ACHN (cell line): ENCODE results near the gene NOC2L.
"Not testable (repeated sequence)": the region's sequence is repeated elsewhere in the genome, so short reads cannot be mapped to it uniquely, and the experiment has no call there.

Experiments
- DNase-seq: peaks from one replicate; pipeline ENCODE4 v3.0.0-alpha.2; 2015
- in situ Hi-C: cut with HindIII; loops from 2 replicates; pipeline ENCODE4 v1.10.0; 2017; ENCODE audit warnings: low sequenced_read_pairs, low pct_ligation_motif_present, low pct_unique_long_range_greater_than_20kb

The NOC2L gene

GRCh38 chr1:950881-951280, 8.2 kb downstream of the NOC2L start:
- in situ Hi-C loops = no loop called here

GRCh38 chr1:950268-950667, 8.8 kb downstream of the NOC2L start:
- no peak for DNase-seq

More at GRCh38 chr1:950881-951280, 8.2 kb downstream of the NOC2L start:
- DNase-seq = no peak

GRCh38 chr1:947958-948357, 11.1 kb downstream of the NOC2L start:
- in situ Hi-C loops = no loop called here
- DNase-seq = no peak

More at GRCh38 chr1:950268-950667, 8.8 kb downstream of the NOC2L start:
- in situ Hi-C loops = no loop called here

- in situ Hi-C loops, DNase-seq: not testable (repeated sequence)
Measured at GRCh38 chr1:946811-947210, 12.2 kb downstream of the NOC2L start.

- in situ Hi-C loops = no loop called here
- DNase-seq = no peak
Measured at GRCh38 chr1:945688-946556, 13.1 kb downstream of the NOC2L start.

- DNase-seq = no peak
- in situ Hi-C loops = no loop called here
Measured at GRCh38 chr1:944341-945325, 14.4 kb downstream of the NOC2L start.

- no peak for DNase-seq
- in situ Hi-C loops = no loop called here
Measured at GRCh38 chr1:943545-944340, 15.3 kb downstream of the NOC2L start.

GRCh38 chr1:942864-943533, 16.1 kb downstream of the NOC2L start:
- in situ Hi-C loops = no loop called here
- no peak for DNase-seq

GRCh38 chr1:942411-942821, 16.6 kb downstream of the NOC2L start:
- in situ Hi-C loops = no loop called here
- DNase-seq = no peak

- in situ Hi-C loops = no loop called here
- DNase-seq = peak; percentile 44
Measured at GRCh38 chr1:941588-942383, 17.3 kb downstream of the NOC2L start.

- DNase-seq = no peak
- in situ Hi-C loops = no loop called here
Measured at GRCh38 chr1:941015-941587, 18.0 kb downstream of the NOC2L start.

GRCh38 chr1:940107-941014, 18.7 kb downstream of the NOC2L start:
- DNase-seq = peak; percentile 60
- in situ Hi-C loops = no loop called here

- no peak for DNase-seq
- in situ Hi-C loops = no loop called here
Measured at GRCh38 chr1:939511-940106, 19.4 kb downstream of the NOC2L start.

GRCh38 chr1:938711-939489, 20.2 kb downstream of the NOC2L start:
- in situ Hi-C loops = no loop called here
- no peak for DNase-seq

- in situ Hi-C loops = no loop called here
- peak; percentile 67 for DNase-seq
Measured at GRCh38 chr1:938088-938683, 20.9 kb downstream of the NOC2L start.
